ENCODE measurements around the gene TFCP2. TPM values are rescaled to one million over a fixed set of nuclear protein-coding genes. Genes with fewer than 3 reads are reported as not detected.

Gene TFCP2
- total and polyA plus RNA-seq, 2 of the 13 experiments (the other 11 are each of a cell fraction or from before 2014, with no cell fraction given), result 7.6 to 10.0 TPM

GRCh38 chr12:51047655-51048540, 125.0 kb downstream of the TFCP2 start, which contains the start of gene LETMD1 (continued):
- peak; percentile 35; the same call in 1 of the 2 replicates for TF ChIP-seq DZIP1 (CRISPR knock-in tag; IDR thresholded peaks at IDR 0.05)
- peak; percentile 68 for TF ChIP-seq ZFX (CRISPR knock-in tag; IDR thresholded peaks at IDR 0.05; ENCODE audit: low read depth)
- peak; percentile 38; the same call in 1 of the 2 replicates for TF ChIP-seq ZNF276 (CRISPR knock-in tag; IDR thresholded peaks at IDR 0.05; ENCODE audit: low read depth)
- 0 out of 2 replicates have a peak, but pooled peaks have one; percentile 72 for TF ChIP-seq ZNF367 (CRISPR knock-in tag; IDR thresholded peaks at IDR 0.05; ENCODE audit: borderline replicate concordance)
- TF ChIP-seq, protein P1, sequence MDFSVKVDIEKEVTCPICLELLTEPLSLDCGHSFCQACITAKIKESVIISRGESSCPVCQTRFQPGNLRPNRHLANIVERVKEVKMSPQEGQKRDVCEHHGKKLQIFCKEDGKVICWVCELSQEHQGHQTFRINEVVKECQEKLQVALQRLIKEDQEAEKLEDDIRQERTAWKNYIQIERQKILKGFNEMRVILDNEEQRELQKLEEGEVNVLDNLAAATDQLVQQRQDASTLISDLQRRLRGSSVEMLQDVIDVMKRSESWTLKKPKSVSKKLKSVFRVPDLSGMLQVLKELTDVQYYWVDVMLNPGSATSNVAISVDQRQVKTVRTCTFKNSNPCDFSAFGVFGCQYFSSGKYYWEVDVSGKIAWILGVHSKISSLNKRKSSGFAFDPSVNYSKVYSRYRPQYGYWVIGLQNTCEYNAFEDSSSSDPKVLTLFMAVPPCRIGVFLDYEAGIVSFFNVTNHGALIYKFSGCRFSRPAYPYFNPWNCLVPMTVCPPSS (IDR thresholded peaks at IDR 0.05), result no peak
- 0 out of 2 replicates have a peak, but pooled peaks have one; percentile 83 for TF ChIP-seq ZNF136 (CRISPR knock-in tag; IDR thresholded peaks at IDR 0.05; ENCODE audit: low read depth)
- TF ChIP-seq SMAD3 (CRISPR knock-in tag; IDR thresholded peaks at IDR 0.05), result peak; percentile 71; the same call in 1 of the 2 replicates
- TF ChIP-seq NONO (IDR thresholded peaks at IDR 0.05), result no peak
- TF ChIP-seq NONO (CRISPR knock-in tag; conservative IDR thresholded peaks at IDR 0.05), result peak; percentile 78
- TF ChIP-seq, protein P2, sequence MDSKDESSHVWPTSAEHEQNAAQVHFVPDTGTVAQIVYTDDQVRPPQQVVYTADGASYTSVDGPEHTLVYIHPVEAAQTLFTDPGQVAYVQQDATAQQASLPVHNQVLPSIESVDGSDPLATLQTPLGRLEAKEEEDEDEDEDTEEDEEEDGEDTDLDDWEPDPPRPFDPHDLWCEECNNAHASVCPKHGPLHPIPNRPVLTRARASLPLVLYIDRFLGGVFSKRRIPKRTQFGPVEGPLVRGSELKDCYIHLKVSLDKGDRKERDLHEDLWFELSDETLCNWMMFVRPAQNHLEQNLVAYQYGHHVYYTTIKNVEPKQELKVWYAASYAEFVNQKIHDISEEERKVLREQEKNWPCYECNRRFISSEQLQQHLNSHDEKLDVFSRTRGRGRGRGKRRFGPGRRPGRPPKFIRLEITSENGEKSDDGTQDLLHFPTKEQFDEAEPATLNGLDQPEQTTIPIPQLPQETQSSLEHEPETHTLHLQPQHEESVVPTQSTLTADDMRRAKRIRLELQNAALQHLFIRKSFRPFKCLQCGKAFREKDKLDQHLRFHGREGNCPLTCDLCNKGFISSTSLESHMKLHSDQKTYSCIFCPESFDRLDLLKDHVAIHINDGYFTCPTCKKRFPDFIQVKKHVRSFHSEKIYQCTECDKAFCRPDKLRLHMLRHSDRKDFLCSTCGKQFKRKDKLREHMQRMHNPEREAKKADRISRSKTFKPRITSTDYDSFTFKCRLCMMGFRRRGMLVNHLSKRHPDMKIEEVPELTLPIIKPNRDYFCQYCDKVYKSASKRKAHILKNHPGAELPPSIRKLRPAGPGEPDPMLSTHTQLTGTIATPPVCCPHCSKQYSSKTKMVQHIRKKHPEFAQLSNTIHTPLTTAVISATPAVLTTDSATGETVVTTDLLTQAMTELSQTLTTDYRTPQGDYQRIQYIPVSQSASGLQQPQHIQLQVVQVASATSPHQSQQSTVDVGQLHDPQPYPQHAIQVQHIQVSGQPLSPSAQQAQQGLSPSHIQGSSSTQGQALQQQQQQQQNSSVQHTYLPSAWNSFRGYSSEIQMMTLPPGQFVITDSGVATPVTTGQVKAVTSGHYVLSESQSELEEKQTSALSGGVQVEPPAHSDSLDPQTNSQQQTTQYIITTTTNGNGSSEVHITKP (CRISPR knock-in tag; IDR thresholded peaks at IDR 0.05; ENCODE audit: low read depth), result peak; percentile 71
- TF ChIP-seq NR2C2 (CRISPR knock-in tag; IDR thresholded peaks at IDR 0.05; ENCODE audit: borderline replicate concordance), result peak; percentile 97
- no peak for TF ChIP-seq ZNF768 (CRISPR knock-in tag; IDR thresholded peaks at IDR 0.05)
- peak; percentile 69 for TF ChIP-seq YEATS2 (CRISPR knock-in tag; IDR thresholded peaks at IDR 0.05; ENCODE audit: borderline replicate concordance)
- TF ChIP-seq RFX3 (CRISPR knock-in tag; IDR thresholded peaks at IDR 0.05), result no peak
- TF ChIP-seq BHLHE40 (IDR thresholded peaks at IDR 0.05; ENCODE audit: low read length), result 0 out of 2 replicates have a peak, but pooled peaks have one; percentile 4
- no peak for TF ChIP-seq GTF3A (CRISPR knock-in tag; conservative IDR thresholded peaks at IDR 0.05)
- peak; percentile 58; the same call in 1 of the 2 replicates for TF ChIP-seq ZMYM2 (CRISPR knock-in tag; IDR thresholded peaks at IDR 0.05)
- TF ChIP-seq ZFP36L1 (CRISPR knock-in tag; IDR thresholded peaks at IDR 0.05), result peak; percentile 56; the same call in 1 of the 2 replicates
- TF ChIP-seq ZMYM3 (CRISPR knock-in tag; IDR thresholded peaks at IDR 0.05), result 0 out of 2 replicates have a peak, but pooled peaks have one; percentile 6

Data from HepG2 (cell line).